Tibial nerve (tissue), 4 donors: ENCODE data around the gene AUTS2. TPM values are rescaled to one million over a fixed set of nuclear protein-coding genes. Genes with fewer than 3 reads are reported as not detected.

Source experiments
- DNase-seq, 2 donors: peaks; one replicate each; pipeline ENCODE4 v3.0.0-alpha.2; 2019; ENCODE audit warnings: low spot score in 2 of 2
- H3K27ac ChIP-seq, 4 donors: fragments of 200-600 bp; sonication (generic) in 3 of 4; one replicate each; pipeline ENCODE4 v1.5.1; 2017 to 2019; ENCODE audit warnings: mild to moderate bottlenecking in 1 of 4
- H3K27me3 ChIP-seq, 2 donors: fragments of 200-600 bp; sonication (generic) in 1 of 2; one replicate each; pipeline versions ENCODE4 v1.5.1 to v1.6.0; 2017 to 2019
- H3K36me3 ChIP-seq, 3 donors: fragments of 200-600 bp; sonication (generic); one replicate each; pipeline ENCODE4 v1.5.1; 2018 to 2019
- H3K4me1 ChIP-seq, 4 donors: fragments of 200-600 bp; sonication (generic) in 3 of 4; one replicate each; pipeline ENCODE4 v1.5.1; 2017 to 2019
- H3K4me3 ChIP-seq, 4 donors: fragments of 200-600 bp; sonication (generic) in 3 of 4; one replicate each; pipeline ENCODE4 v1.5.1; 2017 to 2019; ENCODE audit warnings: mild to moderate bottlenecking in 1 of 4, moderate library complexity in 1 of 4
- H3K9me3 ChIP-seq, 4 donors: fragments of 200-600 bp; sonication (generic) in 3 of 4; one replicate each; pipeline ENCODE4 v1.5.1; 2017 to 2019
- CTCF ChIP-seq, 5 experiments: fragments of 200-600 bp in 3 of 5; fragments of 450-650 bp in 2 of 5; sonication (generic) in 3 of 5; IDR thresholded peaks; one replicate each; pipeline ENCODE4 v1.5.1; 2016 to 2019; ENCODE audit warnings: antibody characterized with exemption in 5 of 5, mild to moderate bottlenecking in 3 of 5, moderate library complexity in 2 of 5
- EP300 ChIP-seq, 2 donors: sonication (generic); formaldehyde crosslinking; IDR thresholded peaks; one replicate each; pipeline ENCODE4 v1.6.1; 2017; ENCODE audit warnings: antibody characterized with exemption in 2 of 2, mild to moderate bottlenecking in 1 of 2
- POLR2A ChIP-seq, 2 donors: fragments of 450-650 bp; IDR thresholded peaks; one replicate each; pipeline ENCODE4 v1.6.1; 2017; ENCODE audit warnings: antibody characterized with exemption in 2 of 2, mild to moderate bottlenecking in 2 of 2, moderate library complexity in 2 of 2
- WGBS, 2 donors: methylation state at CpG; one replicate each; pipeline ENCODE4 v1.1.5; 2018; 5-methylcytosine and 5-hydroxymethylcytosine counted together
- total RNA-seq, 4 donors: library from RNA; depleted of rRNA; stranded (reverse); fragments of >200 nt; gene quantifications; one replicate each; pipeline ENCODE4 v1.1.0, GENCODE V29; 2016

AUTS2 gene
- total RNA-seq, 4 donors from 2014 or later: 56.6 to 87.9 (median 71.6) TPM

- DNase-seq: no peak
- no peaks in the 10 kb centered on the region for H3K9me3 ChIP-seq
- no peak overlapping the region for H3K4me3 ChIP-seq
- 58% methylated on average over 7 of the region's 7 CpGs for WGBS, 2 donors
- no peaks in the 10 kb centered on the region for H3K36me3 ChIP-seq
- H3K27me3 ChIP-seq: no peaks in the 10 kb centered on the region
- H3K27ac ChIP-seq: peak overlapping the region in 1 of 4 donors; percentile 20
- TF ChIP-seq CTCF (IDR thresholded peaks at IDR 0.05) (no peak), EP300 (IDR thresholded peaks at IDR 0.05) (no peak), POLR2A (IDR thresholded peaks at IDR 0.05) (no peak)
- peaks cover 0 to 14% (median 6%) of the 10 kb centered on the region in 4 donors for H3K4me1 ChIP-seq
Measured at GRCh38 chr7:70005891-70006260, 407.6 kb downstream of the AUTS2 start.

DNA sequence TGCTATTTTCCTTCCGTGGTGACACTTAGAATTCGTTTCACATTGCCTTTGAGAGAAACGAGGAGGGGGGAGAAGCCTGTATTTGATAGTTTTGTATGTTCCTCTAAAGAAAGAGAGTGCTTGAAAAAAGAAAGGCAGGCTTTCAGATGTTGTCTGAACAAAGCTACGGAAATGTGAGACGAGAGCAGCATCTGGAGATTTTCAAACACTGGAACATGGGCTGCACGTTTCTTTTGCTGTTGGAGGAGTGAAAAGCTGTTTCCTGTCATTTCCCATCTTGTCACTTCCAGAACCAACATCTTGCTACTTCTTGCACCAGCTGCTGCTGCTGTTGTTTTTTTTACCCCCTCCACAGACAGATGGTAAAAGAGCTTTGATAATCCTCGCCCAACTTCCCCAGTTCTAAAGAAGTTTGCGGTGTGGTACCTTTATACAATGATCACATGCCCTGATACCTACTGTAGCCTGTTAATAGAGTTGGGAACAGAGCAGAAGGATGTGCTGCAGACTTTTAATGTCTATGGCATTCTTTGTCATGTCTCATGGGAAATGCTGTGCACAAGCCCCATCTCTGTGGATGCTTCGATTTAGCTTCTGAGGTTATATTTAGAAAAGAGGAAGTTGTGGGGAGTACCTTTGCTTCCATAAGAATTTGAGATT, 408.1 kb downstream of the AUTS2 start:
- H3K36me3 ChIP-seq: no peaks in the 10 kb centered on the region
- TF ChIP-seq EP300 (IDR thresholded peaks at IDR 0.05) (no peak), POLR2A (IDR thresholded peaks at IDR 0.05) (no peak), CTCF (IDR thresholded peaks at IDR 0.05) (no peak)
- H3K27me3 ChIP-seq: no peaks in the 10 kb centered on the region
- 26 to 30% methylated on average over 9 of the region's 9 CpGs for WGBS, 2 donors
- no peak overlapping the region for H3K4me3 ChIP-seq
- H3K4me1 ChIP-seq: peaks cover 0 to 14% (median 4%) of the 10 kb centered on the region in 4 donors
- H3K27ac ChIP-seq: peak overlapping the region in 1 of 4 donors; percentile 20
- DNase-seq: no peak
- H3K9me3 ChIP-seq: no peaks in the 10 kb centered on the region

- TF ChIP-seq POLR2A (IDR thresholded peaks at IDR 0.05): no peak
- no peak for TF ChIP-seq CTCF (IDR thresholded peaks at IDR 0.05)
- TF ChIP-seq EP300 (IDR thresholded peaks at IDR 0.05): no peak
- WGBS, 2 donors: 93 to 94% methylated on average over 4 of the region's 4 CpGs
- H3K4me3 ChIP-seq: no peak overlapping the region
- H3K27ac ChIP-seq: no peak overlapping the region
- no peaks in the 10 kb centered on the region for H3K9me3 ChIP-seq
- peaks cover 0 to 14% (median 4%) of the 10 kb centered on the region in 4 donors for H3K4me1 ChIP-seq
- DNase-seq: no peak
- H3K27me3 ChIP-seq: no peaks in the 10 kb centered on the region
- no peaks in the 10 kb centered on the region for H3K36me3 ChIP-seq
Measured at GRCh38 chr7:70008466-70008865, 410.2 kb downstream of the AUTS2 start.

DNA sequence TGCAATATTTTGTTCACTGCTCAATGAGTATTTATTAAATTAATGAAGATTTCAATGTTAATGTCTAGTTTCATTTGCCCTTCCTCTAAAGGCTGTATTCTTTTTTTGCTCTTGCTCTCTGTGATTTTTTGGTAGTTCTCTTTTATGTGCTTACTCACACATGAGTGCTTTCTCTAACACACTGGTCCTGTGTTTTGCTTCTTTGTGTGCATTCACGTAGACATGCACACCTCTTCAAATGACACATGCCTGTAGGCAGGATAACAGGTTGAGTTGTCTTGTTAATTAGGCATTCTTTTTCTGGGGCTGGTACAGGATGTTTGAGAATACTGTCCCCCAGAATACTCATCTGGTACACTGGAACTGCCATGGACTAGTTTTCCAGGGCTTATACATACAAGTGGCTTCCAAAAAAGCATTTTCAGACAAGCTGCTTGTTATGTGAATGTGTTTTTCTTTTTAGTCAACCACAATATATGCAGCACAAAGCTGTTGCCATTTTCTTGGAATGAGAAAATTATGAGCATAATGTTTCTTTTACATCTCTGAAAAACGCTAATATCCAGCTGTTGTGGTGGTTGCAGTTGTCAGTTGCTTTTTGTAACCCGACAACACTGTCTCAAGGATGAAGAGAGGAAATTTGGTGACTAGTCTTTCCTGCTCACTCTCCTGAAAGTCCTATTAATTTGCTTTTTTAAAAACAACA, 416.4 kb downstream of the AUTS2 start:
- TF ChIP-seq CTCF (IDR thresholded peaks at IDR 0.05): no peak
- TF ChIP-seq POLR2A (IDR thresholded peaks at IDR 0.05): no peak
- no peak for TF ChIP-seq EP300 (IDR thresholded peaks at IDR 0.05)
- no peak for DNase-seq
- 41 to 57% methylated on average over 3 of the region's 3 CpGs for WGBS, 2 donors
- H3K27me3 ChIP-seq: no peaks in the 10 kb centered on the region
- H3K4me3 ChIP-seq: no peak overlapping the region
- H3K36me3 ChIP-seq: no peaks in the 10 kb centered on the region
- H3K9me3 ChIP-seq: no peaks in the 10 kb centered on the region
- H3K4me1 ChIP-seq: peaks cover 0 to 9% (median 0%) of the 10 kb centered on the region in 4 donors
- no peak overlapping the region for H3K27ac ChIP-seq

GRCh38 chr7:70015353-70015752, 417.1 kb downstream of the AUTS2 start:
- Histone ChIP-seq H3K9me3 (no peaks in the 10 kb centered on the region), H3K27ac (no peak overlapping the region), H3K27me3 (no peaks in the 10 kb centered on the region), H3K4me1 (peaks cover 0 to 9% (median 0%) of the 10 kb centered on the region in 4 donors), H3K36me3 (no peaks in the 10 kb centered on the region), H3K4me3 (no peak overlapping the region)
- DNase-seq: no peak
- WGBS, 2 donors: 52 to 57% methylated on average over 1 of the region's 1 CpG
- no peak for TF ChIP-seq POLR2A (IDR thresholded peaks at IDR 0.05)
